Breast epithelium (tissue), 4 donors: ENCODE results near the gene TMEM245. TPM values are rescaled to one million over a fixed set of nuclear protein-coding genes. Genes with fewer than 3 reads are reported as not detected.
"Not testable (repeated sequence)": the region's sequence is repeated elsewhere in the genome, so short reads cannot be mapped to it uniquely, and the experiment has no call there.

Experiments
- DNase-seq, 2 donors: peaks; one replicate each; pipeline ENCODE4 v3.0.0-alpha.2; 2019; ENCODE audit warnings: low spot score in 2 of 2
- H3K27ac ChIP-seq, 2 donors: fragments of 200-600 bp; sonication (generic) in 1 of 2; one replicate each; pipeline ENCODE4 v1.5.1; 2016 to 2019; ENCODE audit warnings: mild to moderate bottlenecking in 1 of 2
- H3K27me3 ChIP-seq, 2 donors: fragments of 200-600 bp; sonication (generic) in 1 of 2; one replicate each; pipeline versions ENCODE4 v1.5.1 to v1.6.0; 2017 to 2019; ENCODE audit warnings: control low read depth in 1 of 2, mild to moderate bottlenecking in 1 of 2
- H3K36me3 ChIP-seq: fragments of 200-600 bp; one replicate; pipeline ENCODE4 v1.5.1; 2019
- H3K4me1 ChIP-seq, 2 donors: fragments of 200-600 bp; sonication (generic); one replicate each; pipeline ENCODE4 v1.5.1; 2016 to 2019; ENCODE audit warnings: control low read depth in 1 of 2
- H3K4me3 ChIP-seq, 3 donors: fragments of 200-600 bp; sonication (generic); 1 replicate in 2 of 3; 2 replicates in 1 of 3; pipeline ENCODE4 v1.5.1; 2016 to 2019; ENCODE audit warnings: mild to moderate bottlenecking in 3 of 3, moderate library complexity in 2 of 3
- H3K9me3 ChIP-seq, 2 donors: fragments of 200-600 bp; sonication (generic) in 1 of 2; one replicate each; pipeline ENCODE4 v1.5.1; 2016 to 2019; ENCODE audit warnings: control low read depth in 1 of 2
- POLR2A ChIP-seq: fragments of 450-650 bp; IDR thresholded peaks from one replicate; pipeline ENCODE4 v1.6.1; 2016; ENCODE audit warnings: antibody characterized with exemption, mild to moderate bottlenecking, moderate library complexity
- POLR2AphosphoS5 ChIP-seq, 3 donors: sonication (generic); formaldehyde crosslinking; IDR thresholded peaks; one replicate each; pipeline ENCODE4 v1.6.1; 2017; ENCODE audit warnings: antibody characterized with exemption in 3 of 3
- intact Hi-C: fragments of 100-400 bp; cut with DNase I; formaldehyde crosslinking; loops from one replicate; pipeline ENCODE4 v1.15.1; 2023; ENCODE audit warnings: low total_unique reads
- total RNA-seq, 3 donors: library from RNA; depleted of rRNA; stranded (reverse); fragments of >200 nt; gene quantifications; one replicate each; pipeline ENCODE4 v1.1.0, GENCODE V29; 2016
- TF ChIP-seq, protein P1 (sequence below), 3 donors: fragments of 450-650 bp; IDR thresholded peaks; one replicate each; pipeline ENCODE4 v1.5.1; 2016 to 2017; ENCODE audit warnings: antibody characterized with exemption in 3 of 3, mild to moderate bottlenecking in 3 of 3, moderate library complexity in 3 of 3

TMEM245 gene
- total RNA-seq, 3 donors from 2014 or later = 47.5 to 95.7 (median 74.9) TPM

DNA sequence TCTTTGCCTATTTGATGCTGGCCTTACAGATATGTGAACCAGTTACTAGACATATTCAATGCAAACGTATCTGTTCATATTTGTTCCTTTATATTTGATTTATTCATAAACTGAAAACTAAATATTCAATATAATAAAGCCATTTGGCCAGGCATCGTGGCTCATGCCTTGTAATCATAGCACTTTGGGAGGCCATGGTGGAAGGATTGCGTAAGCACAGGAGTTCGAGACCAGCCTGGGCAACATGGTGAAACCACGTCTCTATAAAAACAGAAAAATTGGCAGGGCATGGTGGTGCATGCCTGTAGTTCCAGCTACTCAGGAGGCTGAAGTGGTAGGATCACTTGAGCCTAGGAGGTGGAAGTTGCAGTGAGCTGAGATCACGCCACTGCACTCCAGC lies 57.2 kb downstream of the TMEM245 start:
- Histone ChIP-seq H3K4me1 (no peaks in the 10 kb centered on the region), H3K27me3 (no peaks in the 10 kb centered on the region), H3K4me3 (no peak overlapping the region), H3K9me3 (no peaks in the 10 kb centered on the region), H3K36me3 (no peaks in the 10 kb centered on the region), H3K27ac (no peak overlapping the region)
- DNase-seq = no peak
- intact Hi-C loops = no loop called here
- TF ChIP-seq, protein P1, sequence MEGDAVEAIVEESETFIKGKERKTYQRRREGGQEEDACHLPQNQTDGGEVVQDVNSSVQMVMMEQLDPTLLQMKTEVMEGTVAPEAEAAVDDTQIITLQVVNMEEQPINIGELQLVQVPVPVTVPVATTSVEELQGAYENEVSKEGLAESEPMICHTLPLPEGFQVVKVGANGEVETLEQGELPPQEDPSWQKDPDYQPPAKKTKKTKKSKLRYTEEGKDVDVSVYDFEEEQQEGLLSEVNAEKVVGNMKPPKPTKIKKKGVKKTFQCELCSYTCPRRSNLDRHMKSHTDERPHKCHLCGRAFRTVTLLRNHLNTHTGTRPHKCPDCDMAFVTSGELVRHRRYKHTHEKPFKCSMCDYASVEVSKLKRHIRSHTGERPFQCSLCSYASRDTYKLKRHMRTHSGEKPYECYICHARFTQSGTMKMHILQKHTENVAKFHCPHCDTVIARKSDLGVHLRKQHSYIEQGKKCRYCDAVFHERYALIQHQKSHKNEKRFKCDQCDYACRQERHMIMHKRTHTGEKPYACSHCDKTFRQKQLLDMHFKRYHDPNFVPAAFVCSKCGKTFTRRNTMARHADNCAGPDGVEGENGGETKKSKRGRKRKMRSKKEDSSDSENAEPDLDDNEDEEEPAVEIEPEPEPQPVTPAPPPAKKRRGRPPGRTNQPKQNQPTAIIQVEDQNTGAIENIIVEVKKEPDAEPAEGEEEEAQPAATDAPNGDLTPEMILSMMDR (IDR thresholded peaks at IDR 0.05) = no peak
- no peak for TF ChIP-seq POLR2AphosphoS5 (IDR thresholded peaks at IDR 0.05)
- TF ChIP-seq POLR2A = no peak

DNA sequence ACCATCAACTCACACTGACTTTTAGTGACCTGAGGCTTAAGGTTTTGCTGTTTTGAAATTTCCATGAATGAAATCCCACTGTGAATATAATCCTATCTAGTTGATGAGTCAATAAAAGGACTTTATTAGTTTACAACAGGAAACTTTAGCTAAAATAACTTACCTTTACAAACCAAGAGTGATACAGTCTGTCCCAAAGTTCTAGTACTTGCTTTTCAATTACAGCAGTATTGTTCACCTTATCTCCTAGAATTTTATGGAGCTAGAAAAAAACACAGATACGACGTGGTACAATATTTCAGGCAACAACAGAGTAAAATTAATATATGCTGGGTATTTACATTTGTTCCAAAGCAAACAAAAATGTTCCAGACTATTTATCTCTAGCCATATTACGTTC lies 59.6 kb downstream of the TMEM245 start:
- no peaks in the 10 kb centered on the region for H3K4me1 ChIP-seq
- H3K27ac ChIP-seq = no peak overlapping the region
- no peak overlapping the region for H3K4me3 ChIP-seq
- TF ChIP-seq POLR2AphosphoS5 (IDR thresholded peaks at IDR 0.05) (no peak), POLR2A (no peak)
- TF ChIP-seq, protein P1 (IDR thresholded peaks at IDR 0.05) = no peak
- H3K9me3 ChIP-seq = no peaks in the 10 kb centered on the region
- H3K36me3 ChIP-seq = no peaks in the 10 kb centered on the region
- H3K27me3 ChIP-seq = no peaks in the 10 kb centered on the region
- intact Hi-C loops = no loop called here
- DNase-seq = no peak

DNA sequence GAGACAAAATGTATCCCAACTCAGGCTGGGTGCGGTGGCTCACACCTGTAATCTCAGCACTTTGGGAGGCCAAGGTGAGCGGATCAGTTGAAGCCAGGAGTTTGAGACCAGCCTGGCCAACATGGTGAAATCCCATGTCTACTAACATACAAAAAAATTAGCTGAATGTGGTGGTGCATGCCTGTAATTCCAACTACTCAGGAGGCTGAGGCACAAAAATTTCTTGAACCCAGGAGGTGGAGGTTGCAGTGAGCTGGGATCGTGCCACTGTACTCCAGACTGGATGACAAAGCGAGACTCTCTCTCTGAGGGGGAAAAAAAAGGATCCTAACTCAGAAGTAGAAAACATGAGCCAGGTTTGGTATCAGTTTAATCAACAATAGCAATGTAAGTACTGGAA lies 66.6 kb downstream of the TMEM245 start:
- H3K9me3 ChIP-seq, H3K27me3 ChIP-seq, H3K27ac ChIP-seq, intact Hi-C loops, H3K36me3 ChIP-seq, H3K4me1 ChIP-seq, DNase-seq, H3K4me3 ChIP-seq: not testable (repeated sequence)

DNA sequence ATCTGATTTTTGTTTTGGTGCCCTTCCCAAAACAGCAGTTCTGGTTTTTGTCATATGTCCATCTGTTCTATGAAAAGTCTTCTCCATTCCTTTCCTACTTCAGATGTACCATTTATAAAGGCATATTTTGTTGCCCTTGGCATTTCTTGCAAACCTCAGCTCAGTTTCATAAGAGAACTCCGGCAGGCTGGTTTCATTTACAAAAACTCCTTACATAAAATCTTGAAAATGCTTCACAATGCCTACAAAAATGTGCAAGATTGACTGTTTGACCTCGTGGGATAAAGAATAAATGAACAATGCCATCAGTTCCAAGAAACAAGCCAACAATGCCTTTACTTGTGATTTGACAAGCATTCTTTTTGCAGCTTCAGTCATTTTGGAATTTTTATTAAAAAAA lies 67.3 kb downstream of the TMEM245 start:
- TF ChIP-seq, protein P1 (IDR thresholded peaks at IDR 0.05) = no peak
- no peak for TF ChIP-seq POLR2A
- TF ChIP-seq POLR2AphosphoS5 (IDR thresholded peaks at IDR 0.05) = no peak
- no peak for DNase-seq
- no peaks in the 10 kb centered on the region for H3K27me3 ChIP-seq
- peaks cover 17% of the 10 kb centered on the region for H3K36me3 ChIP-seq
- no peaks in the 10 kb centered on the region for H3K4me1 ChIP-seq
- H3K9me3 ChIP-seq = no peaks in the 10 kb centered on the region
- H3K4me3 ChIP-seq = no peak overlapping the region
- H3K27ac ChIP-seq = no peak overlapping the region
- intact Hi-C loops = no loop called here

DNA sequence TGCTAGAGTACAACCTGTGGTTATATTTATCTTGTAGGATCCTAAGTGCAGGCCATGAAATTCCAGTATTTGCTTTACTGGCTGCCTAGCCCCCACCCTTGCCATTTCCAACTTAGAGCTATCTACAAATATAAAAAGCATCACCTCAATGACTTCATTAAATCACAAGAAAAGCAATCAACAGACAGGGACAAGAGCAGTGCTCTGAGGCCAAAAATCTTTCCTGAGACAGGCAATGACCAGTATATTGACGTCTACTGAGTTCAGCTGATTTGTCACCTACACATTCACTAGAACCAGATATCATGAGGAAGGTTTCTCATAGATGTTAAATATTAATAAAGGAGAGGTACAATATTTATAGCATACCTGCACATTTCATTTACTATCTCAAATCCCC lies 68.0 kb downstream of the TMEM245 start:
- no peaks in the 10 kb centered on the region for H3K9me3 ChIP-seq
- H3K27me3 ChIP-seq = no peaks in the 10 kb centered on the region
- H3K4me3 ChIP-seq = no peak overlapping the region
- DNase-seq = no peak
- no peak overlapping the region for H3K27ac ChIP-seq
- no peaks in the 10 kb centered on the region for H3K4me1 ChIP-seq
- peaks cover 17% of the 10 kb centered on the region for H3K36me3 ChIP-seq
- intact Hi-C loops = no loop called here
- TF ChIP-seq POLR2A (no peak), POLR2AphosphoS5 (IDR thresholded peaks at IDR 0.05) (no peak)
- TF ChIP-seq, protein P1 (IDR thresholded peaks at IDR 0.05) = no peak

DNA sequence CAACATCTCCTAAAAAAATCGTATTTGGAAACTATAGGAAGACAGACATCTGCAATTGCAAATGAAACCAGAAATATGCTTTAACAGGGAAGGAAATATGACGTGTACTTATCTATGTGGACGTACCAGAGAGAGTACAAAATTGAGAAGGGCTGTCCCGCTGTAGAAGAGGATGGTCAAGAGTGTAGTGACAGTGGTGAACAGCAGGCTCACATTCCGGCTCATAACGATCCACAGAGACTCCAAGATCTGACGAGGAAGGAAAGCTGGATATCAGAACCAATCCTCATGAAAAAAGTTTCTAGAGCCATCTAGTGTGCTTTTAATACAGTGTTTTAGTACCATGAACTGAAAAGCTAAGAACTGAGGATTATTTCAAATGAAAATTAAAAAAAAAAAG lies 69.3 kb downstream of the TMEM245 start:
- no peaks in the 10 kb centered on the region for H3K27me3 ChIP-seq
- no peak overlapping the region for H3K27ac ChIP-seq
- H3K4me3 ChIP-seq = no peak overlapping the region
- no peaks in the 10 kb centered on the region for H3K9me3 ChIP-seq
- TF ChIP-seq, protein P1 (IDR thresholded peaks at IDR 0.05) = no peak
- no peak for TF ChIP-seq POLR2AphosphoS5 (IDR thresholded peaks at IDR 0.05)
- no peak for TF ChIP-seq POLR2A
- H3K4me1 ChIP-seq = no peaks in the 10 kb centered on the region
- intact Hi-C loops = no loop called here
- H3K36me3 ChIP-seq = peaks cover 17% of the 10 kb centered on the region
- DNase-seq = no peak
